ENCODE results near the gene GDF11.
A peak's percentile ranks its signal among the peaks of the same experiment; 100 is the strongest.

Gene GDF11

GRCh38 chr12:55708695-55709233 lies 34.2 kb upstream of the GDF11 start:
- no peak for TF ChIP-seq CTCF (IDR thresholded peaks at IDR 0.05; ENCODE audit: low read depth, low read length)
- DNase-seq (ENCODE audit: extremely low read depth, low read depth): no peak

GRCh38 chr12:55711786-55712553 lies 31.0 kb upstream of the GDF11 start:
- DNase-seq (ENCODE audit: extremely low read depth, low read depth): no peak
- TF ChIP-seq CTCF (IDR thresholded peaks at IDR 0.05; ENCODE audit: low read depth, low read length): no peak

GRCh38 chr12:55712700-55713415 lies 30.1 kb upstream of the GDF11 start:
- TF ChIP-seq CTCF (IDR thresholded peaks at IDR 0.05; ENCODE audit: low read depth, low read length): no peak
- no peak for DNase-seq (ENCODE audit: extremely low read depth, low read depth)

GRCh38 chr12:55713721-55714120 lies 29.2 kb upstream of the GDF11 start:
- DNase-seq (ENCODE audit: extremely low read depth, low read depth): no peak
- no peak for TF ChIP-seq CTCF (IDR thresholded peaks at IDR 0.05; ENCODE audit: low read depth, low read length)

GRCh38 chr12:55715169-55715764 lies 27.7 kb upstream of the GDF11 start:
- DNase-seq (ENCODE audit: extremely low read depth, low read depth): no peak
- no peak for TF ChIP-seq CTCF (IDR thresholded peaks at IDR 0.05; ENCODE audit: low read depth, low read length)

GRCh38 chr12:55715833-55716581 lies 26.9 kb upstream of the GDF11 start, which contains the start of gene BLOC1S1:
BLOC1S1 (plus strand) TSS chr12:55716046; CDS start chr12:55716052, 6 bp downstream.
- TF ChIP-seq CTCF (IDR thresholded peaks at IDR 0.05; ENCODE audit: low read depth, low read length): no peak; the same call in 1 of the 2 replicates
- peak; percentile 90 for DNase-seq (ENCODE audit: extremely low read depth, low read depth)

All from AG09319 (cell line).